Suprapubic skin (tissue), 4 donors: ENCODE results near the gene PLA2G6. TPM values are rescaled to one million over a fixed set of nuclear protein-coding genes. Genes with fewer than 3 reads are reported as not detected.

ENCODE experiments used
- DNase-seq, 2 donors: peaks; one replicate each; pipeline ENCODE4 v3.0.0-alpha.2; 2019; ENCODE audit warnings: low spot score in 2 of 2
- H3K27ac ChIP-seq: fragments of 200-600 bp; sonication (generic); one replicate; pipeline ENCODE4 v1.5.1; 2019
- H3K27me3 ChIP-seq: fragments of 200-600 bp; sonication (generic); one replicate; pipeline ENCODE4 v1.5.1; 2019
- H3K36me3 ChIP-seq: fragments of 200-600 bp; sonication (generic); one replicate; pipeline ENCODE4 v1.5.1; 2019
- H3K4me1 ChIP-seq: fragments of 200-600 bp; sonication (generic); one replicate; pipeline ENCODE4 v1.5.1; 2019
- H3K4me3 ChIP-seq: fragments of 200-600 bp; sonication (generic); one replicate; pipeline ENCODE4 v1.5.1; 2019; ENCODE audit warnings: mild to moderate bottlenecking
- H3K9me3 ChIP-seq: fragments of 200-600 bp; sonication (generic); one replicate; pipeline ENCODE4 v1.5.1; 2019
- CTCF ChIP-seq, 2 donors: fragments of 200-600 bp in 1 of 2; fragments of 450-650 bp in 1 of 2; sonication (generic) in 1 of 2; IDR thresholded peaks; one replicate each; pipeline ENCODE4 v1.5.1; 2016 to 2019; ENCODE audit warnings: antibody characterized with exemption in 2 of 2, mild to moderate bottlenecking in 1 of 2, moderate library complexity in 1 of 2
- EP300 ChIP-seq: sonication (generic); formaldehyde crosslinking; IDR thresholded peaks from one replicate; pipeline ENCODE4 v1.6.1; 2017; ENCODE audit warnings: antibody characterized with exemption
- POLR2A ChIP-seq, 2 donors: fragments of 450-650 bp; IDR thresholded peaks; one replicate each; pipeline ENCODE4 v1.6.1; 2017; ENCODE audit warnings: antibody characterized with exemption in 2 of 2, mild to moderate bottlenecking in 2 of 2, moderate library complexity in 2 of 2
- POLR2AphosphoS5 ChIP-seq, 3 donors: sonication (generic); formaldehyde crosslinking; IDR thresholded peaks; one replicate each; pipeline ENCODE4 v1.6.1; 2017; ENCODE audit warnings: antibody characterized with exemption in 3 of 3
- WGBS: methylation state at CpG from one replicate; pipeline ENCODE4 v1.1.5; 2018; 5-methylcytosine and 5-hydroxymethylcytosine counted together
- total RNA-seq, 4 donors: library from RNA; depleted of rRNA; stranded (reverse); fragments of >200 nt; gene quantifications; one replicate each; pipeline ENCODE4 v1.1.0, GENCODE V29; 2016

PLA2G6 gene
- total RNA-seq, 4 donors from 2014 or later = 49.7 to 178 (median 92.9) TPM

GRCh38 chr22:38086942-38087341 lies 94.7 kb downstream of the PLA2G6 start:
- Histone ChIP-seq H3K27ac (no peak overlapping the region), H3K36me3 (peaks cover 8% of the 10 kb centered on the region), H3K4me3 (no peak overlapping the region), H3K4me1 (peaks cover 24% of the 10 kb centered on the region), H3K27me3 (peaks cover 18% of the 10 kb centered on the region), H3K9me3 (no peaks in the 10 kb centered on the region)
- DNase-seq = no peak
- 73% methylated on average over 7 of the region's 13 CpGs for WGBS
- TF ChIP-seq EP300 (no peak), POLR2AphosphoS5 (IDR thresholded peaks at IDR 0.05) (no peak), POLR2A (IDR thresholded peaks at IDR 0.05) (no peak), CTCF (IDR thresholded peaks at IDR 0.05) (no peak)

GRCh38 chr22:38086001-38086845 lies 95.4 kb downstream of the PLA2G6 start:
- peak in 1 of 2 donors; percentile 61 for DNase-seq
- Histone ChIP-seq H3K27ac (no peak overlapping the region), H3K9me3 (no peaks in the 10 kb centered on the region), H3K27me3 (peaks cover 26% of the 10 kb centered on the region), H3K4me3 (no peak overlapping the region), H3K4me1 (peaks cover 32% of the 10 kb centered on the region), H3K36me3 (peaks cover 8% of the 10 kb centered on the region)
- TF ChIP-seq POLR2A (IDR thresholded peaks at IDR 0.05) (no peak), CTCF (IDR thresholded peaks at IDR 0.05) (no peak), POLR2AphosphoS5 (IDR thresholded peaks at IDR 0.05) (no peak)
- WGBS = 93% methylated on average over 11 of the region's 25 CpGs

GRCh38 chr22:38085501-38085900 lies 96.1 kb downstream of the PLA2G6 start:
- Histone ChIP-seq H3K27ac (no peak overlapping the region), H3K4me3 (no peak overlapping the region), H3K27me3 (peaks cover 26% of the 10 kb centered on the region), H3K36me3 (peaks cover 8% of the 10 kb centered on the region), H3K4me1 (peaks cover 39% of the 10 kb centered on the region), H3K9me3 (no peaks in the 10 kb centered on the region)
- peak in 1 of 2 donors; percentile 49 for DNase-seq
- TF ChIP-seq CTCF (IDR thresholded peaks at IDR 0.05) (no peak), POLR2A (IDR thresholded peaks at IDR 0.05) (no peak), EP300 (no peak), POLR2AphosphoS5 (IDR thresholded peaks at IDR 0.05) (no peak)
- WGBS = 77% methylated on average over 5 of the region's 5 CpGs

- Histone ChIP-seq H3K36me3 (peaks cover 8% of the 10 kb centered on the region), H3K9me3 (no peaks in the 10 kb centered on the region), H3K27ac (no peak overlapping the region), H3K4me1 (peaks cover 41% of the 10 kb centered on the region), H3K27me3 (peaks cover 26% of the 10 kb centered on the region), H3K4me3 (no peak overlapping the region)
- peak in 1 of 2 donors; percentile 55 for DNase-seq
- 95% methylated on average over 10 of the region's 12 CpGs for WGBS
- TF ChIP-seq CTCF (IDR thresholded peaks at IDR 0.05) = no peak
- no peak for TF ChIP-seq POLR2AphosphoS5 (IDR thresholded peaks at IDR 0.05)
- TF ChIP-seq EP300 = no peak
Observed at GRCh38 chr22:38085056-38085455, 96.6 kb downstream of the PLA2G6 start.

- Histone ChIP-seq H3K36me3 (peaks cover 8% of the 10 kb centered on the region), H3K4me3 (no peak within 1 kb of the TSS), H3K4me1 (peaks cover 36% of the 10 kb centered on the region), H3K27ac (no peak within 1 kb of the TSS), H3K9me3 (no peaks in the 10 kb centered on the region), H3K27me3 (peaks cover 24% of the 10 kb centered on the region)
- 81% methylated on average over 15 of the region's 16 CpGs for WGBS
- no peak for TF ChIP-seq EP300
- TF ChIP-seq POLR2AphosphoS5 (IDR thresholded peaks at IDR 0.05) = no peak
- no peak for TF ChIP-seq POLR2A (IDR thresholded peaks at IDR 0.05)
- TF ChIP-seq CTCF (IDR thresholded peaks at IDR 0.05) = no peak
- DNase-seq = peak in 1 of 2 donors; percentile 57
Observed at GRCh38 chr22:38083931-38084631, 97.5 kb downstream of the PLA2G6 start, which contains the start of gene SLC16A8. TSS of gene SLC16A8 (minus strand) at chr22:38084184. CDS start at chr22:38082873, 1,311 bp downstream.
